ENCODE data around the gene ATG2A.
"Not testable (repeated sequence)": the region's sequence is repeated elsewhere in the genome, so short reads cannot be mapped to it uniquely, and the experiment has no call there.

ATG2A gene

DNA sequence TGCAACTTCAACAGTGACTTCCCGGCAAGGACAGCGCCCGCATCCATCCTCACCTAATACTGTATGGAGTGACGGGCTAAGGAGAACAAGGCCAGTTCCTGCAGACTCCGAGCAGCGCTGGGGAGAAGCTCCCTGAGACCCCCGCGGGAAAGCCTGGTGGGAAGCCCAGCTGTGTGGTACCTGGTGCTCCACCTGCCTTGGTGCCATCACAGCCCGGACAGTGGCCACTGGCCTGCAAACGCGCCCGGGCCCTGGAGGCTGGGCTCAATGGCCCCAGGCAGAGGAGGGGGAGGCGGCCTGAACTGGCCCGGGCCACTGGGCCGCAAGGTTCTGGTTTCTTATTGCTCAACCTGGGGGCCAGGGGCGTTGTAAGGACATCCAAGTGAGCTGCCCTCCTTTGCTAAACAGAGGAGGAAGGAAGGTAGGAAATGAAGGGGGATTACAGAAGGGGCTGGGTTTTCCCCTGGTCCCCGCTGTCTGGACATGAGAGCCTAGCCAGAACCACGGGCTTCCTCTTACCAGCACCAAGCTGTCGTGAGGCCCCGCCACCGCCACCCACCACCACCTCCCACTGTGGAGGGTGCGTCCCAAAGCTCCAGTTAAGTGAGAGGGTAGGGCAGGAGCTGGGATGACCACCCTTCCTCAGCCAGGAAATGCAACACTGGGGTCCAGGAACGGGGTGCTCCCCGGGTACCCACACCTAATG, 64.1 kb downstream of the ATG2A start:
- peak in 1 of 2 donors; percentile 58 for DNase-seq

- DNase-seq, result peak in 1 of 2 donors; percentile 71
Observed at GRCh38 chr11:64851831-64852351, 65.1 kb downstream of the ATG2A start.

GRCh38 chr11:64850979-64851567, 65.9 kb downstream of the ATG2A start:
- peak; percentile 74 to 81 for DNase-seq

GRCh38 chr11:64849598-64850356, 67.2 kb downstream of the ATG2A start:
- no peak for DNase-seq

GRCh38 chr11:64848826-64849597, 68.0 kb downstream of the ATG2A start:
- DNase-seq, result peak in 1 of 2 donors; percentile 69

DNA sequence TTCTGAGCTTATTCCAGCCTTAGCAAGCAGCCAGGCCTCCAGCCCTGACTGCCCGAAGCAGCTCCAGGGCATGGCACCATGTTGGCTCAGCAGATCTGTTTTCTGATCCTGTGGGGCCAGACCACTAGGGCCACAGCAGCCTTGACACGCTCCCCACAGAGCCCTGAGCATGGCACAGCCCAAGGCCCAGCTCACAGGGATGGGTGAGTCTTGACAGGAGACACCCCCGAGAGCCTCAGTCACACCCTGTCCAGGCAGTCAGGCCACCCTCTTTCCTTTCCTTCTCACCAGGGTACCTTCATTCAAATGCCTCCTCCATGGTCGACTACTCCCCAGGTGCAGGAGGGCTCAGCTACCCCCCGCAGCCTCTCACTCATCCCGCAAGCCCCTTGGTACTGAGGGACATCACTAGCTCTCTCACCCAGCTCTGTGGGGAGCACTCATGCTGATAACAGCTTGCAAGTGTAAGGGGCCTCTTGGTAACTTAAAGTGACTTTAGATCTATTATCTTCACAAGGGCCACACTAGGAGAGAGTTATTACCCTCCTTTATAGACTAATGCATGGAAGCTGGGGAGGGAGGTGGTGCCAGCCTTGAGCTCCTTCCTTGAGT, 68.7 kb downstream of the ATG2A start:
- DNase-seq, result no peak

GRCh38 chr11:64846998-64847666, 69.9 kb downstream of the ATG2A start:
- peak; percentile 89 to 90 for DNase-seq

DNA sequence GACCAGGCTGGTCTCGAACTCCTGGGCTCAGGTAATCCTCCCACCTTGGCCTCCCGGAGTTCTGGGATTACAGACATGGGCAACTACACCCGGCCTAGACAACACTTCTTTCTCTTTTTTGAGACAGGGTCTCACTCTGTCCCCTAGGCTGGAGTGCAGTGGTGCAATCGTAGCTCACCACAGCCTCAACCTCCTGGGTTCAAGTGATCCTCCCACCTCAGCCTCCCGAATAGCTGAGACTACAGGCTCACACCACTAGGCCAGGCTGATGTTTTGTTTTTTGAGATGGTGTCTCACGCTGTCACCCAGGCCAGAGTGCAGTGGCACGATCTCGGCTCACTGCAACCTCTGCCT, 71.3 kb downstream of the ATG2A start:
- DNase-seq, result not testable (repeated sequence)

- no peak for DNase-seq
Observed at GRCh38 chr11:64845129-64845775, 71.8 kb downstream of the ATG2A start.

Data from CD4-positive, alpha-beta T cell treated with Interleukin-1 beta for 1 hour (primary cell).